Measurements from ENCODE around the gene TBC1D16. TPM values are rescaled to one million over a fixed set of nuclear protein-coding genes. Genes with fewer than 3 reads are reported as not detected.

The TBC1D16 gene
- total RNA-seq, 1 donor, result 68.8 TPM

GRCh38 chr17:79914813-79915740 lies 120.6 kb downstream of the TBC1D16 start:
- no peak for TF ChIP-seq CTCF (IDR thresholded peaks at IDR 0.05; ENCODE audit: extremely low read depth, low read depth, low read length)
- H2AFZ ChIP-seq (ENCODE audit: low read length), result no peak overlapping the region
- H3K36me3 ChIP-seq (ENCODE audit: insufficient read depth, low read length), result no peaks in the 10 kb centered on the region
- H3K4me2 ChIP-seq (ENCODE audit: insufficient read depth, low read length), result no peak overlapping the region
- peaks cover 4% of the 10 kb centered on the region for H4K20me1 ChIP-seq (ENCODE audit: insufficient read depth, low read length)
- H3K4me1 ChIP-seq (ENCODE audit: insufficient read depth, low read length), result peaks cover 12% of the 10 kb centered on the region
- peak; percentile 82 for DNase-seq (ENCODE audit: insufficient read length, low spot score, missing footprints)
- no peaks in the 10 kb centered on the region for H3K79me2 ChIP-seq (ENCODE audit: insufficient read depth, low read length)
- no peaks in the 10 kb centered on the region for H3K9me3 ChIP-seq (ENCODE audit: low read depth, low read length)
- no peak overlapping the region for H3K4me3 ChIP-seq (ENCODE audit: insufficient read depth, low read length)
- H3K27ac ChIP-seq (ENCODE audit: low read depth, low read length), result no peak overlapping the region
- peaks cover 15% of the 10 kb centered on the region for H3K27me3 ChIP-seq (ENCODE audit: insufficient read depth, low read length)

- H4K20me1 ChIP-seq (ENCODE audit: insufficient read depth, low read length), result peaks cover 4% of the 10 kb centered on the region
- H2AFZ ChIP-seq (ENCODE audit: low read length), result no peak overlapping the region
- no peak overlapping the region for H3K4me3 ChIP-seq (ENCODE audit: insufficient read depth, low read length)
- no peak for TF ChIP-seq CTCF (IDR thresholded peaks at IDR 0.05; ENCODE audit: extremely low read depth, low read depth, low read length)
- H3K9me3 ChIP-seq (ENCODE audit: low read depth, low read length), result no peaks in the 10 kb centered on the region
- peaks cover 8% of the 10 kb centered on the region for H3K4me1 ChIP-seq (ENCODE audit: insufficient read depth, low read length)
- DNase-seq (ENCODE audit: insufficient read length, low spot score, missing footprints), result peak; percentile 81
- no peak overlapping the region for H3K4me2 ChIP-seq (ENCODE audit: insufficient read depth, low read length)
- H3K27ac ChIP-seq (ENCODE audit: low read depth, low read length), result no peak overlapping the region
- H3K36me3 ChIP-seq (ENCODE audit: insufficient read depth, low read length), result no peaks in the 10 kb centered on the region
- H3K27me3 ChIP-seq (ENCODE audit: insufficient read depth, low read length), result peaks cover 21% of the 10 kb centered on the region
- no peaks in the 10 kb centered on the region for H3K79me2 ChIP-seq (ENCODE audit: insufficient read depth, low read length)
These were observed 121.5 kb downstream of the TBC1D16 start for GRCh38 chr17:79913896-79914812.

- Histone ChIP-seq H4K20me1 (ENCODE audit: insufficient read depth, low read length) (no peaks in the 10 kb centered on the region), H3K27ac (ENCODE audit: low read depth, low read length) (no peak overlapping the region), H3K9me3 (ENCODE audit: low read depth, low read length) (no peaks in the 10 kb centered on the region), H3K27me3 (ENCODE audit: insufficient read depth, low read length) (peaks cover 21% of the 10 kb centered on the region), H3K4me3 (ENCODE audit: insufficient read depth, low read length) (no peak overlapping the region), H3K4me1 (ENCODE audit: insufficient read depth, low read length) (peaks cover under 1% of the 10 kb centered on the region), H3K36me3 (ENCODE audit: insufficient read depth, low read length) (no peaks in the 10 kb centered on the region), H3K79me2 (ENCODE audit: insufficient read depth, low read length) (no peaks in the 10 kb centered on the region), H3K4me2 (ENCODE audit: insufficient read depth, low read length) (no peak overlapping the region), H2AFZ (ENCODE audit: low read length) (no peak overlapping the region)
- TF ChIP-seq CTCF (IDR thresholded peaks at IDR 0.05; ENCODE audit: extremely low read depth, low read depth, low read length), result no peak
- peak; percentile 4 for DNase-seq (ENCODE audit: insufficient read length, low spot score, missing footprints)
These were observed 122.2 kb downstream of the TBC1D16 start for GRCh38 chr17:79913451-79913850.
